Measurements from ENCODE around the gene SETBP1.
"Not testable (repeated sequence)": the region's sequence is repeated elsewhere in the genome, so short reads cannot be mapped to it uniquely, and the experiment has no call there.

Gene SETBP1

GRCh38 chr18:44795241-44795640 is 114.6 kb downstream of the SETBP1 start:
- no peak for DNase-seq

- no peak for DNase-seq
Measured at GRCh38 chr18:44796429-44797428, 116.0 kb downstream of the SETBP1 start.

- DNase-seq = peak; percentile 30
Measured at GRCh38 chr18:44798433-44799048, 117.9 kb downstream of the SETBP1 start.

- peak; percentile 66 for DNase-seq
Measured at GRCh38 chr18:44799382-44799906, 118.8 kb downstream of the SETBP1 start.

GRCh38 chr18:44799907-44800421 is 119.3 kb downstream of the SETBP1 start:
- no peak for DNase-seq

- DNase-seq = not testable (repeated sequence)
Measured at GRCh38 chr18:44800766-44801165, 120.1 kb downstream of the SETBP1 start.

- no peak for DNase-seq
Measured at GRCh38 chr18:44801781-44802180, 121.1 kb downstream of the SETBP1 start.

GRCh38 chr18:44802508-44802907 is 121.8 kb downstream of the SETBP1 start:
- no peak for DNase-seq

- no peak for DNase-seq
Measured at GRCh38 chr18:44803019-44803650, 122.4 kb downstream of the SETBP1 start.

- no peak for DNase-seq
Measured at GRCh38 chr18:44804033-44804432, 123.3 kb downstream of the SETBP1 start.

- DNase-seq = no peak
Measured at GRCh38 chr18:44805176-44805575, 124.5 kb downstream of the SETBP1 start.

- peak; percentile 15 for DNase-seq
Measured at GRCh38 chr18:44805643-44806042, 125.0 kb downstream of the SETBP1 start.

- no peak for DNase-seq
Measured at GRCh38 chr18:44807766-44808165, 127.1 kb downstream of the SETBP1 start.

- no peak for DNase-seq
Measured at GRCh38 chr18:44811572-44812125, 131.0 kb downstream of the SETBP1 start.

GRCh38 chr18:44812426-44812825 is 131.7 kb downstream of the SETBP1 start:
- no peak for DNase-seq

GRCh38 chr18:44813586-44813985 is 132.9 kb downstream of the SETBP1 start:
- no peak for DNase-seq

- DNase-seq = no peak
Measured at GRCh38 chr18:44815108-44815507, 134.4 kb downstream of the SETBP1 start.

- DNase-seq = no peak
Measured at GRCh38 chr18:44816050-44816449, 135.4 kb downstream of the SETBP1 start.

- DNase-seq = no peak
Measured at GRCh38 chr18:44816477-44816876, 135.8 kb downstream of the SETBP1 start.

GRCh38 chr18:44817831-44818473 is 137.3 kb downstream of the SETBP1 start:
- no peak for DNase-seq

- DNase-seq = no peak
Measured at GRCh38 chr18:44818668-44819403, 138.1 kb downstream of the SETBP1 start.
